ENCODE data around the gene NDOR1. TPM values are rescaled to one million over a fixed set of nuclear protein-coding genes. Genes with fewer than 3 reads are reported as not detected.
A peak's percentile ranks its signal among the peaks of the same experiment; 100 is the strongest.

The NDOR1 gene
- polyA plus RNA-seq, 3 donors: 4.4 to 26.9 (median 5.2) TPM

GRCh38 chr9:137164370-137165249 is 40.9 kb upstream of the NDOR1 start:
- H3K79me2 ChIP-seq (ENCODE audit: insufficient read depth, low read length): no peaks in the 10 kb centered on the region
- H3K36me3 Mint-ChIP-seq: no peaks in the 10 kb centered on the region
- H2AFZ ChIP-seq (ENCODE audit: insufficient read depth, low read depth, low read length, poor library complexity, severe bottlenecking): no peak overlapping the region
- intact Hi-C loops (cut with micrococcal nuclease): no loop called here
- H3K9me3 ChIP-seq (replicated peaks in 1 of 2; ENCODE audit: control insufficient read depth in 1 of 2, insufficient read depth in 1 of 2, low read length in 2 of 2): peaks cover 0 to 12% of the 10 kb centered on the region in 2 donors
- peak overlapping the region in 1 of 2 donors; percentile 58 for H3K4me3 Mint-ChIP-seq
- no peak overlapping the region for H3K9ac ChIP-seq (ENCODE audit: insufficient read depth, low read length, poor library complexity, severe bottlenecking)
- H3K27ac ChIP-seq (ENCODE audit: low read depth in 1 of 2, low read length in 2 of 2): no peak overlapping the region
- no peaks in the 10 kb centered on the region for H4K20me1 ChIP-seq (ENCODE audit: insufficient read depth, low read length)
- peaks cover 8 to 76% of the 10 kb centered on the region in 2 donors for H3K27me3 ChIP-seq (ENCODE audit: control insufficient read depth in 2 of 2, insufficient read depth in 2 of 2, low read length in 2 of 2)
- TF ChIP-seq CTCF (IDR thresholded peaks at IDR 0.05): no peak
- no peak overlapping the region for H3K4me3 ChIP-seq (replicated peaks in 1 of 3; ENCODE audit: low read depth in 2 of 3, low read length in 3 of 3)
- no peaks in the 10 kb centered on the region for H3K36me3 ChIP-seq (replicated peaks in 1 of 2; ENCODE audit: control insufficient read depth in 1 of 2, insufficient read depth in 2 of 2, low read length in 2 of 2)
- H3K27me3 Mint-ChIP-seq (ENCODE audit: low read depth in 3 of 3): peaks cover 59 to 95% (median 81%) of the 10 kb centered on the region in 3 donors
- H3K4me1 ChIP-seq (ENCODE audit: control insufficient read depth in 1 of 2, insufficient read depth in 2 of 2, low read length in 2 of 2): peaks cover 3 to 16% of the 10 kb centered on the region in 2 donors
- WGBS (ENCODE audit: insufficient coverage): 95% methylated on average over 23 of the region's 34 CpGs
- no peak for DNase-seq
- H3K4me1 Mint-ChIP-seq: peaks cover 6% of the 10 kb centered on the region
- no peak overlapping the region for H3K4me2 ChIP-seq (replicated peaks; ENCODE audit: extremely low read depth, low read length, poor library complexity, severe bottlenecking)
- no peak overlapping the region for H3K27ac Mint-ChIP-seq
- peaks cover 0 to 14% (median 5%) of the 10 kb centered on the region in 7 donors for H3K9me3 Mint-ChIP-seq

- H3K9me3 ChIP-seq (replicated peaks in 1 of 2; ENCODE audit: control insufficient read depth in 1 of 2, insufficient read depth in 1 of 2, low read length in 2 of 2): peaks cover 0 to 12% of the 10 kb centered on the region in 2 donors
- WGBS (ENCODE audit: insufficient coverage): 93% methylated on average over 31 of the region's 32 CpGs
- intact Hi-C loops (cut with micrococcal nuclease): no loop called here
- no peak overlapping the region for H3K4me3 ChIP-seq (replicated peaks in 1 of 3; ENCODE audit: low read depth in 2 of 3, low read length in 3 of 3)
- peaks cover 3 to 16% of the 10 kb centered on the region in 2 donors for H3K4me1 ChIP-seq (ENCODE audit: control insufficient read depth in 1 of 2, insufficient read depth in 2 of 2, low read length in 2 of 2)
- peaks cover 0 to 13% (median 4%) of the 10 kb centered on the region in 7 donors for H3K9me3 Mint-ChIP-seq
- no peak overlapping the region for H3K27ac Mint-ChIP-seq
- peak overlapping the region in 1 of 2 donors; percentile 20 for H3K4me3 Mint-ChIP-seq
- H3K9ac ChIP-seq (ENCODE audit: insufficient read depth, low read length, poor library complexity, severe bottlenecking): no peak overlapping the region
- no peak for TF ChIP-seq CTCF (IDR thresholded peaks at IDR 0.05)
- no peak overlapping the region for H2AFZ ChIP-seq (ENCODE audit: insufficient read depth, low read depth, low read length, poor library complexity, severe bottlenecking)
- H3K27me3 ChIP-seq (ENCODE audit: control insufficient read depth in 2 of 2, insufficient read depth in 2 of 2, low read length in 2 of 2): peaks cover 8 to 75% of the 10 kb centered on the region in 2 donors
- H3K79me2 ChIP-seq (ENCODE audit: insufficient read depth, low read length): no peaks in the 10 kb centered on the region
- no peaks in the 10 kb centered on the region for H3K36me3 Mint-ChIP-seq
- H3K4me2 ChIP-seq (replicated peaks; ENCODE audit: extremely low read depth, low read length, poor library complexity, severe bottlenecking): no peak overlapping the region
- DNase-seq: no peak
- no peak overlapping the region for H3K27ac ChIP-seq (ENCODE audit: low read depth in 1 of 2, low read length in 2 of 2)
- no peaks in the 10 kb centered on the region for H3K36me3 ChIP-seq (replicated peaks in 1 of 2; ENCODE audit: control insufficient read depth in 1 of 2, insufficient read depth in 2 of 2, low read length in 2 of 2)
- H3K4me1 Mint-ChIP-seq: peaks cover 6% of the 10 kb centered on the region
- peaks cover 56 to 94% (median 79%) of the 10 kb centered on the region in 3 donors for H3K27me3 Mint-ChIP-seq (ENCODE audit: low read depth in 3 of 3)
- no peaks in the 10 kb centered on the region for H4K20me1 ChIP-seq (ENCODE audit: insufficient read depth, low read length)
These were observed 40.2 kb upstream of the NDOR1 start for GRCh38 chr9:137165250-137165836.

Measured in CD14-positive monocyte (primary cell).